IPS-11a (cell line): ENCODE measurements around the gene AKNA.

Experiments
- H3K4me3 ChIP-seq: one replicate; pipeline ENCODE4 v1.5.1; 2013; ENCODE audit warnings: low read depth, low read length, control low read depth

Gene AKNA

GRCh38 chr9:114387680-114388356 is at the start of gene AKNA:
TSS of gene AKNA (minus strand) at chr9:114387982. CDS start at chr9:114381333, 6,649 bp downstream.
- no peak within 1 kb of the TSS for H3K4me3 ChIP-seq

GRCh38 chr9:114437401-114437893 is 49.7 kb upstream of the AKNA start:
- no peak overlapping the region for H3K4me3 ChIP-seq

GRCh38 chr9:114434878-114435311 is 47.1 kb upstream of the AKNA start:
- H3K4me3 ChIP-seq: no peak overlapping the region

GRCh38 chr9:114433720-114434255 is 46.0 kb upstream of the AKNA start:
- no peak overlapping the region for H3K4me3 ChIP-seq

- no peak overlapping the region for H3K4me3 ChIP-seq
Observed at GRCh38 chr9:114433086-114433485, 45.3 kb upstream of the AKNA start.

GRCh38 chr9:114432323-114433067 is 44.7 kb upstream of the AKNA start:
- no peak overlapping the region for H3K4me3 ChIP-seq

GRCh38 chr9:114431770-114432169 is 44.0 kb upstream of the AKNA start:
- no peak overlapping the region for H3K4me3 ChIP-seq

- H3K4me3 ChIP-seq: no peak overlapping the region
Observed at GRCh38 chr9:114431003-114431402, 43.2 kb upstream of the AKNA start.

GRCh38 chr9:114430457-114430856 is 42.7 kb upstream of the AKNA start:
- H3K4me3 ChIP-seq: no peak overlapping the region

- no peak overlapping the region for H3K4me3 ChIP-seq
Observed at GRCh38 chr9:114429488-114429887, 41.7 kb upstream of the AKNA start.

- H3K4me3 ChIP-seq: no peak overlapping the region
Observed at GRCh38 chr9:114428466-114428865, 40.7 kb upstream of the AKNA start.

- H3K4me3 ChIP-seq: no peak overlapping the region
Observed at GRCh38 chr9:114427644-114428043, 39.9 kb upstream of the AKNA start.

GRCh38 chr9:114426046-114426948 is 38.5 kb upstream of the AKNA start:
- no peak overlapping the region for H3K4me3 ChIP-seq

- H3K4me3 ChIP-seq: no peak overlapping the region
Observed at GRCh38 chr9:114425126-114425525, 37.3 kb upstream of the AKNA start.

- H3K4me3 ChIP-seq: no peak overlapping the region
Observed at GRCh38 chr9:114424126-114424525, 36.3 kb upstream of the AKNA start.

GRCh38 chr9:114423181-114423580 is 35.4 kb upstream of the AKNA start:
- H3K4me3 ChIP-seq: no peak overlapping the region

GRCh38 chr9:114421147-114421546 is 33.4 kb upstream of the AKNA start:
- H3K4me3 ChIP-seq: no peak overlapping the region

- no peak overlapping the region for H3K4me3 ChIP-seq
Observed at GRCh38 chr9:114419796-114420195, 32.0 kb upstream of the AKNA start.

GRCh38 chr9:114418053-114418452 is 30.3 kb upstream of the AKNA start:
- no peak overlapping the region for H3K4me3 ChIP-seq

- no peak overlapping the region for H3K4me3 ChIP-seq
Observed at GRCh38 chr9:114417511-114417910, 29.7 kb upstream of the AKNA start.

GRCh38 chr9:114416906-114417305 is 29.1 kb upstream of the AKNA start:
- H3K4me3 ChIP-seq: no peak overlapping the region
